ENCODE data around the gene MUC20.
"Not testable (repeated sequence)": the region's sequence is repeated elsewhere in the genome, so short reads cannot be mapped to it uniquely, and the experiment has no call there.

Gene MUC20, protein sequence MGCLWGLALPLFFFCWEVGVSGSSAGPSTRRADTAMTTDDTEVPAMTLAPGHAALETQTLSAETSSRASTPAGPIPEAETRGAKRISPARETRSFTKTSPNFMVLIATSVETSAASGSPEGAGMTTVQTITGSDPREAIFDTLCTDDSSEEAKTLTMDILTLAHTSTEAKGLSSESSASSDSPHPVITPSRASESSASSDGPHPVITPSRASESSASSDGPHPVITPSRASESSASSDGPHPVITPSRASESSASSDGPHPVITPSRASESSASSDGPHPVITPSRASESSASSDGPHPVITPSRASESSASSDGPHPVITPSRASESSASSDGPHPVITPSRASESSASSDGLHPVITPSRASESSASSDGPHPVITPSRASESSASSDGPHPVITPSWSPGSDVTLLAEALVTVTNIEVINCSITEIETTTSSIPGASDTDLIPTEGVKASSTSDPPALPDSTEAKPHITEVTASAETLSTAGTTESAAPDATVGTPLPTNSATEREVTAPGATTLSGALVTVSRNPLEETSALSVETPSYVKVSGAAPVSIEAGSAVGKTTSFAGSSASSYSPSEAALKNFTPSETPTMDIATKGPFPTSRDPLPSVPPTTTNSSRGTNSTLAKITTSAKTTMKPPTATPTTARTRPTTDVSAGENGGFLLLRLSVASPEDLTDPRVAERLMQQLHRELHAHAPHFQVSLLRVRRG

DNA sequence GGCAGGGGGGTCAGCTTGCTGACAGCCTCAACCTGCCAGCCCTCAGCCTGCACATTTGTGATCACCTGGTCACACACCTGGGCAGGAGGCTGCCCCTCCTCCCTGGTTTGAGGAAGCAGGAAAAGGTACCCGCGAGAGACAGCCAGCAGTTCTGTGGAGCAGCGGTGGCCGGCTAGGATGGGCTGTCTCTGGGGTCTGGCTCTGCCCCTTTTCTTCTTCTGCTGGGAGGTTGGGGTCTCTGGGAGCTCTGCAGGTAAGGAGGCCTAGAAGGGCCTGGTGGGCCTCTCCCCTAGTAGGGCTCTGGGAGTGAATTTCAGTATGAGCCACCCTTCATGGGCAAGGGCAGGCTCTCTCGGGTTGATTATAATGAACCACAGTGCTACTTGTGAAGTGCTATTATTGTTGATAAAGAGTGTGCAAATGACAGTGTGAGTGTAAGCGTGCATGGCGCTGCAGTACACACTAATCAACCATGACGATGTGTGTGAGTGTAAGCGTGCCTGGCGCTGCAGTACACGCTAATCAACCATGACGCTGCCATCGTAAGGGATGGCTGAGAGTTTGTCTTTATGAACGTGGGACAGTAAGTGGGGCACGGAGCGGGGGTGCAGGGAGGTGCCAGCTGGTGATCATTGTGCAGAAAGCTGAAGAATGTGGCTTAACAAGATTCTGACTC lies at the start of gene MUC20:
MUC20 (plus strand) TSS at position 148 of the 676 bp plus-strand sequence; CDS start at position 178, 30 bp downstream.
- H3K4me3 ChIP-seq (ENCODE audit: low read depth, low read length), result not testable (repeated sequence)

DNA sequence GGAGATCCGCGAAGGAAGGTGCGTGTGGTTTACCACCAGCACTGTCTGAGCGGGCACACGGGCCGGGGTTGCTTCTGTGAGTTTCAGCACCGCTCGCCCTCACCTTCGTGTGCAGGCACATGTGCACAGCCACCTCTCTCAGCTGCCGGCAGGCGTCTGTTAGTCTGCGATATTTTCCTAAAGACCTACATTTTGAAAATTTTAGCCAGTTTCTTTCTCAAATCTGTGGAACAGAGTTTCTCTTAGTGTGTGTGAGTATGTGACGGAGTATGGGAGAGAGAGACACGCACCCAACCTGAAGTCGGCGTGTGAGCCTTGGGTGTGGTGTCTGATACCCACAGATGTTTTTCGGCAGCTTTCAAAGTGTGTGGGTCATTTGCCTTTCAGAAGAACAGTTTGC lies 49.5 kb upstream of the MUC20 start:
- H3K4me3 ChIP-seq (ENCODE audit: low read depth, low read length); DNase-seq (ENCODE audit: low read depth): not testable (repeated sequence)

More for the DNA sequence above, at the start of gene MUC20:
- not testable (repeated sequence) for DNase-seq (ENCODE audit: low read depth)

DNA sequence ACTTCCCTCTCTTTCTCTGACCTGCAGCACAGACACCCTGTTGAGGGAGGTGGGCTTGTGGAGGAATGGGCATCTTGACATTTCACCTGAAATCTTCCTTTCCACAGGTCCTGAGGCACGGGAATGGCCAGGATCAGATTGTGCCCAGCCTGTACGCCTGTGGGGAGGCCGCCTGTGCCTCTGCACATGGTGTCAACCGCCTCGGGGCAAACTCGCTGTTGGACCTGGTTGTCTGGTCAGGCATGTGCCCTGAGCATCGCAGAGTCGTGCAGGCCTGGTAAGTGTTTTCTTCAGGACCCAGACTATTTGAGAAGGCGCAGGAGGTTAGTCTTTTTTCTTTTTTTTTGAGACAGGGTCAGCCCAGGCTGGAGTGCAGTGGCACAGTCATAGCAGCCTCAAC lies 47.1 kb upstream of the MUC20 start:
- not testable (repeated sequence) for H3K4me3 ChIP-seq (ENCODE audit: low read depth, low read length); DNase-seq (ENCODE audit: low read depth)

DNA sequence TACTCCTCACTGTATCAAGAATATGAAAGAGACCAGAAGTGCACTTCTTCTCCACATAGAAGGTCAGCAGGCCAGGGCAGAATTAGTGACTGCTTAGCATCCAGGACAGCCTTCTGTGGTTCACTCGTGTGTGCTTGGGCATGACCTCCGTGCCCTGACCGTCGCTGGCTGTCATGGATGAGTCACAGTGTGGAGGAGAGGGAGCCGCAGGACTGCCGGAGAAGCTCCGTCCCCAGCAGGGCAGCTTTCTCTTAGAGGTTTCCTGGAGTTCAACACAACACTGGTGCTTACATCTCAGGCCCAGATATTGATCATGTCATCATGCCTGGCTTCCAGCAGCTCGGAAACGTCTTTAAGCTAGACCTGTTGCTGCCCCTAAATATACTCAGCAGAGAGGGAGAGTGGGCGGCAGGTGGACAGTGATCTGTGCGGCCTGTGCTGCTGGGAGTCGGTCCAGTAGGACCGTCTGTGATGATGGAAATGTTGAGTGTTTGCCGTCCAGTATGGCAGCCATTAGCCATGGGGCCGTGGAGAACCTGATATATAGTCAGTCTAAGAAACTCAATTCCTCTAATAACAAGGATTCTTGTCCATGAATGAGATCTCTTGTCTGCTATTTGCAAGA lies 42.3 kb upstream of the MUC20 start:
- DNase-seq (ENCODE audit: low read depth), result not testable (repeated sequence)

DNA sequence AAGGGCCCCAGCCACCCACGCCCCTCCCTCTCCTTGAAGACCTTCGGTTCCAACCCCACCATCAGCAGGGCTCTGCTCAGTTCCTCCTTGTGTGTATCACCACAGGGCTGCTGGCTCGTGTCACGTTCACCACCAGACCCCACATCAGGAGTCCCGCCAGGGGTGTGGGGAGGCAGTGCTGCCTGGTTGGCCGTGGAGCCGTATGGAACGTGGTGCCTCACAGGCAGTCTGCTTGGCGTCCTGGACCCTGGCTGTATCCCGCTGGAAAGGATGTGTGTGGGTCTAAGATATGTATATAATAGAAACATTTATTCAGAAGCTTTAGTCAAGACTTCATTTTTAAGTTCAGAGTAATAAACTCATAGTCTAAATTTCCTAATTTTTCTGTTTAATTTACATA lies 40.1 kb upstream of the MUC20 start:
- not testable (repeated sequence) for DNase-seq (ENCODE audit: low read depth); H3K4me3 ChIP-seq (ENCODE audit: low read depth, low read length)

More for the DNA sequence above, 42.3 kb upstream of the MUC20 start:
- not testable (repeated sequence) for H3K4me3 ChIP-seq (ENCODE audit: low read depth, low read length)

DNA sequence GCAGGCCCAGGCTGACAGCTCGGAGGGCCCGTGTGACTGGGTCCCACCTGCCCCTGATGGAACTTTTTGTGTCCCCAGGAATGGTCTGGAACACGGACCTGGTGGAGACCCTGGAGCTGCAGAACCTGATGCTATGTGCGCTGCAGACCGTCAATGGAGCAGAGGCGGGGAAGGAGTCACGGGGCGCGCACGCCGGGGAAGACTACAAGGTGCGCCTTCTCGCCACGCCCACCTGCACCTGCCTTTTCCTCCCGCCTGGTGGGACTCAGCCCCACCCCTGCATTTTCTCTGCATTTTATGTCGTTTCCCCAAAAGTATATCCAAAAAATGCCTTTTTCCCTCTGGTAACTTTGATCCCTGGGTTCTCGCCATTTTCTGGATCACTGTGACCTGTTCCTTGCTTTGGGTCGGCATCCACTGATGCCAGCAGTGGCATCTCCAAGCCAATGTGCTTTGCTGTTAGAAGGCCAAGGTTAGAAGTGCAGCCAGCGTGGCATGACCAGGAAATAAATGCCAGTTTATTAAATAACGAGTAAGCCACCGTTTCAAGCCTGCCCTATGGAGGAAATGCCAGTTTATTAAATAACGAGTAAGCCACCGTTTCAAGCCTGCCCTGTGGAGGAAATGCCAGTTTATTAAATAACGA lies 39.2 kb upstream of the MUC20 start:
- H3K4me3 ChIP-seq (ENCODE audit: low read depth, low read length); DNase-seq (ENCODE audit: low read depth): not testable (repeated sequence)

DNA sequence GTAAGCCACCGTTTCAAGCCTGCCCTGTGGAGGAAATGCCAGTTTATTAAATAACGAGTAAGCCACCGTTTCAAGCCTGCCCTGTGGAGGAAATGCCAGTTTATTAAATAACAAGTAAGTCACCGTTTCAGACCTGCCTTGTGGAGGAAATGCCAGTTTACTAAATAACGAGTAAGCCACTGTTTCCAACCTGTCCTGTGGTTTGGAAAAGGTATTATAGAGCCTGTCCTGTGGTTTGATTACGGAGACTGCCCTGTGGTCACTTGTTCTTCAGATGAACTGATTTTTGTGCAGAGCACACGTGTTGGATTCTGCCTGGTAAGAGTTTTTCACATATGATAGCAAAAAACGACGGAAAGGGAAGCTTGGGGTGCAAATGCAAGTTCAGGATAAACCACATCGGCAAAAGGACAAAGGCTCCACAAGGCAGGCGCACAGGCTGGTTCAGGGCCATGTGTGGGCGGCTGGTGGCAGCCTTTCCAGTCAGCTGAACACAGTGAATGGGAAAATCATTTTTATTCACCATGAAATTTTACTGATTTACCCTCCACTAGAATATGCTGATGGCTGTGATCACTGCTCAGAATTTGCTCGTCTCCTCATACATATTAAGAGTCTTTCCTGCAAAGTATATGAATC lies 38.6 kb upstream of the MUC20 start:
- not testable (repeated sequence) for DNase-seq (ENCODE audit: low read depth)

DNA sequence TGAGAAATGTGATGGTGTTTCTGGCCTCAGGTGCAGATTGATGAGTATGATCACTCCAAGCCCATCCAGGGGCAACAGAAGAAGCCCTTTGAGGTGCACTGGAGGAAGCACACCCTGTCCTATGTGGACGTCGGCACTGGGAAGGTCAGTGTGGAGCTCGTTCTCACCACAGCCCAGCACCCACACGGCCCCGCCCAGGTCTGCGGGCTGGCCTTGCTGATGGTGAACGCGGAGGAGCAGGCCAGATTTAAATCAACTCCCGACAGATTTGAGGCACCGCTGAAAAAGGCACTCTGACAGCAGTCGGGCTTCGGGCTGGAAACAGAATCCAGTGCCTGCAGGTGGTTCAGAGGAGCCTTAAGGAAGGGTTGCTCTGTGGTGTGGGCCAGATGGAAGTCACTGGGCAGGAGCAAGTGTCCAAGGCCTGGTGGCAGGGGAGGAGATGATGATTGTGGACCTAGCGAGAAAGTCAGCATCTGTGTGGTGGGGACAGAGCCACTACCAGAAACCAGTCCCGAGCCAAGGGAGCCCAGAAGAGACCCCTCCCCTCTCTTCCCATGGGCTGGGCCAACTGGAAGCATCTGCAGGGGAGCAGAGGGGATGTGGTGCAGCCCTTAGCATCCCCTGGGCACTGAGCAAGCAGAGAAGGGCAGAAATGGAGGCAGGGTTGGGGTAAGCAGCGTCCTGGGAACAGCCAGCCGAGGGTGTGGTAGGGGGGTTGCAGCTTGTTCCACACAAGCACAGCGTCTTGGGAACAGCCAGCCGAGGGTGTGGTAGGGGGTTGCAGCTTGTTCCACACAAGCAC lies 36.9 kb upstream of the MUC20 start:
- DNase-seq (ENCODE audit: low read depth); H3K4me3 ChIP-seq (ENCODE audit: low read depth, low read length): not testable (repeated sequence)

More for the DNA sequence above, 38.6 kb upstream of the MUC20 start:
- H3K4me3 ChIP-seq (ENCODE audit: low read depth, low read length), result not testable (repeated sequence)

DNA sequence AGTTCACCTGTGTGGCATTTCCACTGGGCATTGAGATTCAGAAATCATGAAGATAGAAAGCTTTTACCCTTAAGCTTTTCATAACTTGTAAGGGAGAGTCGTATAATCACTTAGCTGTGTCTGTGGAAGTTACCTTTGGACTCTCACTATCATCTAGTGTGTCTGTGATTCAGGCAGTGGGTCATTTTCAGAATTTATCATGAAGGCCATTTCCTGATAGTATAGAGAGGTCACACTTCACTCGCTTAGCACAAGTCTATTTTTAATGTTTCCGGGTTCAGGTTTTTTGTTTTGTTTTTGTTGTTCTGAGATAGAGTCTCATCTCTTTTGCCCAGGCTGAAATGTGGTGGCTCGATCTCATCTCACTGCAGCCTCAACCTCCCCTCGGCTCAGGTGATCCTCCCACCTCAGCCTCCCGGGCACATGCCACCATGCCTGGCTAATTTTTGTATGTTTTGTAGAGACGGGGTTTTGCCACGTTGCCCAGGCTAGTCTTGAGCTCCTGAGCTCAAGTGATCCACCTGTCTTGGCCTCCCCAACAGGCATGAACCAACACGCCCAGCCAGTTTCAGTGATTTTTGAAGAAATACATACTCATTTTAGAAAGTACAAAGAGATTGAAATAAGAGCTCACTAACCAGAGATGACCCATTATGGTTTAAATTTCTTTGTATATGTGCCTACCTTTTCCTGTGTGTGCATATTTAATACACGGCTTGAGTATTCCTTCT lies 36.1 kb upstream of the MUC20 start:
- not testable (repeated sequence) for DNase-seq (ENCODE audit: low read depth)

DNA sequence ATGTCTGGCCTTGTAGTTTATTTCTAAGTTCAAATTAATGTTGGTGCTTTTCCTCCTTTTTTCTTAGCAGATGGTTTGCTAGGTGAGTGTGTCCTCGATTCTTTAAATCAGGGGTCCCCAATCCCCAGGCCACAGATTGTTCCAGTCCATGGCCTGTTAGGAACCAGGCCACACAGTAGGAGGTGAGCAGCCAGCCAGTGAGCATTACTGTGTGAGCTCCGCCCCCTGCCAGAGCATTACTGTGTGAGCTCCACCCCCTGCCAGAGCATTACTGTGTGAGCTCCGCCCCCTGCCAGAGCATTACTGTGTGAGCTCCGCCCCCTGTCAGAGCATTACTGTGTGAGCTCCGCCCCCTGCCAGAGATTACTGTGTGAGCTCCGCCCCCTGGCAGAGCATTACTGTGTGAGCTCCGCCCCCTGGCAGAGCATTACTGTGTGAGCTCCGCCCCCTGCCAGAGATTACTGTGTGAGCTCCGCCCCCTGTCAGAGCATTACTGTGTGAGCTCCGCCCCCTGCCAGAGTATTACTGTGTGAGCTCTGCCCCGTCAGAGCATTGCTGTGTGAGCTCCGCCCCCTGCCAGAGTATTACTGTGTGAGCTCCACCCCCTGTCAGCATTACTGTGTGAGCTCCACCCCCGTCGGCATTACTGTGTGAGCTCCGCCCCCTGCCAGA lies 34.1 kb upstream of the MUC20 start:
- H3K4me3 ChIP-seq (ENCODE audit: low read depth, low read length); DNase-seq (ENCODE audit: low read depth): not testable (repeated sequence)

More for the DNA sequence above, 36.1 kb upstream of the MUC20 start:
- not testable (repeated sequence) for H3K4me3 ChIP-seq (ENCODE audit: low read depth, low read length)

DNA sequence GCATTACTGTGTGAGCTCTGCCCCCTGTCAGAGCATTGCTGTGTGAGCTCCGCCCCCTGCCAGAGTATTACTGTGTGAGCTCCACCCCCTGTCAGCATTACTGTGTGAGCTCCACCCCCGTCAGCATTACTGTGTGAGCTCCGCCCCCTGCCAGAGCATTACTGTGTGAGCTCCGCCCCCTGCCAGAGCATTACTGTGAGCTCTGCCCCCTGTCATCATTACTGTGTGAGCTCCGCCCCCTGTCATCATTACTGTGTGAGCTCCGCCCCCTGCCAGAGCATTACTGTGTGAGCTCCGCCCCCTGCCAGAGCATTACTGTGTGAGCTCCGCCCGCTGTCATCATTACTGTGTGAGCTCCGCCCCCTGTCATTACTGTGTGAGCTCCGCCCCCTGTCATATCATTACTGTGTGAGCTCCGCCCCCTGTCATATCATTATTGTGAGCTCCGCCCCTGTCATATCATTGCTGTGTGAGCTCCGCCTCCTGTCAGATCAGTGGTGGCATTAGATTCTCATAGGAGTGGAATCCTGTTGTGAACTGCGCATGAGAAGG lies 33.5 kb upstream of the MUC20 start:
- H3K4me3 ChIP-seq (ENCODE audit: low read depth, low read length); DNase-seq (ENCODE audit: low read depth): not testable (repeated sequence)

DNA sequence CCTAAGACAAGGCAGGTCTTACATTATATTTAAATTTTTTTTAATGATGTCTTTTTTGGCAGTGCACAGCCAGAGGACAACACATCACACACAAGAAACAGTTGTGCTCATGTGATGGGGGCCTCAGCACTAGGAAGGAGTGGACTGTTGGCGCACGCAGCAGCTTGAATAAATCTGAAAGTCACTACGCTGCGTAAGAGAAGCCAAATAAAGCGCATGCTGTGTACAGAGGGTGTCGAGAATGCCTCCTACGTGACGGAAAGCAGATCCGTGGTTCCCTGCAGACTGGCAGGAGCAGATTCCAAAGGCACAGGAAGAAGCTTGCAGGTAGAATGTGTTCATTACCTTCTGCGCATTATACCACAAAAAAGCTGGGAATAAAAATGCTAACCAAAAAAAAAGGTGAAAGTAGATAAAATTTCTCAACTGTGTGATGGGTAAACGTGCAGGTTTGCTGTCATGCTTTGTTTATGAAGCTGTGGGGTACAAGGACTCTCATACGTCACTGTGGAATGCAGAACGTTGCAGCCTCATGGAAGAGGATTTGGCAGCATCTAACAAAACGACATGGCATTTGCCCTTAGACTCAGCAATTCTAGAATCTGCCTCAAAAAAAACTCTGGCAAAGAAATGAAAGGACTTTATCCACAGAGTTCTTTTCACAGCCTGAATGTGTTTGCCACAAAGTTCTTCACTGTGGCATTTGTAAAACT lies 32.2 kb upstream of the MUC20 start:
- H3K4me3 ChIP-seq (ENCODE audit: low read depth, low read length); DNase-seq (ENCODE audit: low read depth): not testable (repeated sequence)

DNA sequence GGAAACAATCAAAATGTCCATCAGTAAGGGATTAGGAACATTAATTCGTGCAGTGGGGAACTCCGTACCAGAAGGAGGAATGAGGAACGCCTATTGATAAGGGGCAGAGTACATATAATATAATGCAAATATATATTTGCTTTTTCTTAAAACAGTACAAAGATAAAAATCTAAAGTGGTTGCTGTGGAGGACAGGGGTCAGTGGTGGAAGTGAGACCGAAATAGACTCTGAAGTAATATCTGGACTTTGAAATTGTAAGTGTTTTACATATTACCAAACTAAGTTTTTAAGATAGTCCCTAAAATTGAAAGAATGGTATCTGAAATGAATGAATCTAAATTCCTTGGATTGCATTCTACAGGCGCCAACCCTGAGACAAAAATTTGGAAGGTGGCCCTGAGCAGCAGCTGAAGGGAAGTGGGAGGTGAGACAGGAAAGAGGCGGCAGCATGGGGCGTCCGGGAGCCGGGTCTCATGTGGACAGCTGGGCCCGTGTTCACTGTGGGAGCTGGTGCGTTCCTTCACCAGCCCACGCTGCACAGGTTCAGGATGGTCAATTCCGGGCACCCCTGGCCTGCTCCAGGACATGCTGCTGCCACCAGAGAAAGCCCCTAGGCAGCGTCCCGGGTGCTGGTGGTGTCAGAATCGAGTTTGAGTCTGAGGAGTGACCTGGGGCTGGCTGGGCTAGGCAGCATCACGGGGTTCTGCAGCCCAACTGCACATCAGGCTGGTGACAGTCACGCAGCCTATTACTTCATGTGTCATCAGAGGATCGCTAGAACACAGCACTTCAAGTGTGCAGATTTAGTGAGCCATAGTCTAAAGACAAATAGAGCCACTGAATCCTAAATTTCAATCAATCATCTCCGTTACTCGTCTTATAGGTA lies 31.4 kb upstream of the MUC20 start:
- not testable (repeated sequence) for DNase-seq (ENCODE audit: low read depth)

DNA sequence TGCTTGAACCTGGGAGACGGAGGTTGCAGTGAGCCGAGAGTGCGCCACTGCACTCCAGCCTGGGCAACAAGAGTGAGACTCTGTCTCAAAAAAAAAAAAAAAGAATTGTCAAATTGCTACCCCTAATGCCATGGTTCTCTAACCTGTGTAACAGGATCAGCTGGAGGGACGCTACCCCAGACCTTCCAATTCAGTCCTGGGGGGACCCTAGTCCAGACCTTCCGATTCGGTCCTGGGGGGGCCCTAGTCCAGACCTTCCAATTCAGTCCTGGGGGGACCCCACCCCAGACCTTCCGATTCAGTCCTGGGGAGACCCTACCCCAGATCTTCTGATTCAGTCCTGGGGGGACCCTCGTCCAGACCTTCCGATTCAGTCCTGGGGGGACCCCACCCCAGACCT lies 29.8 kb upstream of the MUC20 start:
- H3K4me3 ChIP-seq (ENCODE audit: low read depth, low read length), result no peak overlapping the region
- no peak for DNase-seq (ENCODE audit: low read depth)

More for the DNA sequence above, 31.4 kb upstream of the MUC20 start:
- not testable (repeated sequence) for H3K4me3 ChIP-seq (ENCODE audit: low read depth, low read length)

Data from skeletal muscle cell (primary cell).